ENCODE measurements around the gene MYO3B.

The MYO3B gene

DNA sequence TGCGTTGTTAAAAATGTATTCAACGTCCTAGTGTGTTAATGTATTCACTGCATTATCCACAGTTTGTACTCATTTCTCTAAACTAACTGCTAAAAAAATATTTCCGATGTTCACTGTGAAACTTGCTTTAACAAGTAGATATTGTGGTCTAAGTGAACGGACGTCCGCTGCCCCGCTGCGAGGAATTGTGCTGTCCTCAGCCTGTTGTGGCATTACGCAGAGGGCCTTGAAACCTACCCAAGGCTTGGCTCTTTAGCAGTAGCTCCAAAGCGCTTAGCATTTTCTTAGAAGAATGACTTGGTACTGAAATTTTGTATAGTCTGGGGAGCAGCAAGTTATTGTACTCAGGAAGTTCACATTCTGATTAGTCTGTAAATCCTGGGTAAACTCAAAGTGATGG, 400.7 kb downstream of the MYO3B start:
- H3K27me3 Mint-ChIP-seq, result peaks cover 0 to 6% of the 10 kb centered on the region in 2 donors
- no peak overlapping the region for H3K4me3 Mint-ChIP-seq
- H3K9me3 Mint-ChIP-seq, result no peaks in the 10 kb centered on the region
- DNase-seq (no peak), ATAC-seq (replicated peaks) (no peak)
- H3K27ac Mint-ChIP-seq, result no peak overlapping the region
- no peaks in the 10 kb centered on the region for H3K36me3 Mint-ChIP-seq (ENCODE audit: insufficient read depth)
- no peaks in the 10 kb centered on the region for H3K4me1 Mint-ChIP-seq (ENCODE audit: low read depth in 2 of 2)

GRCh38 chr2:170579511-170579910, 401.6 kb downstream of the MYO3B start:
- no peak overlapping the region for H3K27ac Mint-ChIP-seq
- DNase-seq (no peak), ATAC-seq (replicated peaks) (no peak)
- H3K36me3 Mint-ChIP-seq (ENCODE audit: insufficient read depth), result no peaks in the 10 kb centered on the region
- no peaks in the 10 kb centered on the region for H3K4me1 Mint-ChIP-seq (ENCODE audit: low read depth in 2 of 2)
- H3K9me3 Mint-ChIP-seq, result no peaks in the 10 kb centered on the region
- peaks cover 0 to 5% of the 10 kb centered on the region in 2 donors for H3K27me3 Mint-ChIP-seq
- H3K4me3 Mint-ChIP-seq, result no peak overlapping the region

GRCh38 chr2:170582313-170582712, 404.4 kb downstream of the MYO3B start:
- Mint-ChIP-seq H3K27ac (no peak overlapping the region), H3K4me1 (ENCODE audit: low read depth in 2 of 2) (no peaks in the 10 kb centered on the region), H3K27me3 (peaks cover 0 to 8% of the 10 kb centered on the region in 2 donors), H3K36me3 (ENCODE audit: insufficient read depth) (no peaks in the 10 kb centered on the region), H3K9me3 (no peaks in the 10 kb centered on the region), H3K4me3 (no peak overlapping the region)
- ATAC-seq (replicated peaks), result no peak
- DNase-seq, result no peak

- ATAC-seq (replicated peaks) (no peak), DNase-seq (no peak)
- Mint-ChIP-seq H3K4me3 (no peak overlapping the region), H3K27ac (no peak overlapping the region), H3K9me3 (no peaks in the 10 kb centered on the region), H3K4me1 (ENCODE audit: low read depth in 2 of 2) (no peaks in the 10 kb centered on the region), H3K27me3 (peaks cover 0 to 14% of the 10 kb centered on the region in 2 donors), H3K36me3 (ENCODE audit: insufficient read depth) (no peaks in the 10 kb centered on the region)
Observed at GRCh38 chr2:170582751-170583463, 405.0 kb downstream of the MYO3B start.

DNA sequence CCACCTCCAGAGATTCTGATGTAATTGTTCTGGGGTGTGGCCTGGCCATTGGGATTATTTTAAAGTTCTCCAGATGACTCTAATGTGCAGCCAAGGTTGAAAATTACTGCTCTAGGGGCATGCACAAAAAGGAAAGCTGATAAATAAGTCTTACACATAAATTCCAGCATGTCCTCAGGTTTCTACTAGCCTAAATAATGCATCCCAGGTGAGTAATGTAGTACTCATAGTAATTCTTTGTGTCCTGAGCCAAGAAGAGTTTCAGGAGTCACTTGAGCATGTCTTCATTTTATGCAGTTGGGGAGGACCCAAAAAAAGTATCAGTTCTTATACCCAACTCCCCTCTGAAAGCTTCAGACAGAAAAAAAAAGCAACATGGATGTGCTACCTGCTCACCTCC, 407.1 kb downstream of the MYO3B start:
- peaks cover 0 to 17% of the 10 kb centered on the region in 2 donors for H3K27me3 Mint-ChIP-seq
- no peaks in the 10 kb centered on the region for H3K9me3 Mint-ChIP-seq
- no peak overlapping the region for H3K4me3 Mint-ChIP-seq
- H3K36me3 Mint-ChIP-seq (ENCODE audit: insufficient read depth), result no peaks in the 10 kb centered on the region
- no peak overlapping the region for H3K27ac Mint-ChIP-seq
- no peak for ATAC-seq (replicated peaks)
- no peaks in the 10 kb centered on the region for H3K4me1 Mint-ChIP-seq (ENCODE audit: low read depth in 2 of 2)
- no peak for DNase-seq

DNA sequence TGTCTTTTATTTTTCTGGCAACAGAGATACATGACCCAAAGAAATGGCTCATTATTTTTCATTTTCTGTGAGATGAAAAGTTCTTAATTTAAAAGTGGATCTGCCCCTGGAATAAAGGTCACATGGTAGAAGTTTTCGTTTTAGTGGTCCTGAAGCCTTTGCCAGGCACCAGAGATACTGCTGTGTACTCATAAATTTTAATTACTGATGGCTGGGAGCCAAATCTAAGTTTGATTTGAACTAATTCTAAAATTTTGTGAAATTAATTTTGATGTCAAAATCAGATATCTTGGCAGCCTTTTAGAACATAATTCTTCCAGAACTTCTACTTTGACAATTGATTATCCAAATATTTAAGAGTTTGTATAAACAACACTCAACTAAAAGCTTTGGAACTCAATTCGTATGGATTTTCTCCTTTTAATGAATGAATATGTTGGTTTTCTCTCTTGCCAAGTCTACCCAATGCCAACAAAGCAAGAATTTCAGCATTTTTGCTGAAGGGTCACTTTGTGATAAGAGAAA, 408.7 kb downstream of the MYO3B start:
- Mint-ChIP-seq H3K9me3 (no peaks in the 10 kb centered on the region), H3K27ac (no peak overlapping the region), H3K4me3 (no peak overlapping the region), H3K27me3 (peaks cover 0 to 17% of the 10 kb centered on the region in 2 donors), H3K36me3 (ENCODE audit: insufficient read depth) (no peaks in the 10 kb centered on the region), H3K4me1 (ENCODE audit: low read depth in 2 of 2) (no peaks in the 10 kb centered on the region)
- DNase-seq (no peak), ATAC-seq (replicated peaks) (no peak)

DNA sequence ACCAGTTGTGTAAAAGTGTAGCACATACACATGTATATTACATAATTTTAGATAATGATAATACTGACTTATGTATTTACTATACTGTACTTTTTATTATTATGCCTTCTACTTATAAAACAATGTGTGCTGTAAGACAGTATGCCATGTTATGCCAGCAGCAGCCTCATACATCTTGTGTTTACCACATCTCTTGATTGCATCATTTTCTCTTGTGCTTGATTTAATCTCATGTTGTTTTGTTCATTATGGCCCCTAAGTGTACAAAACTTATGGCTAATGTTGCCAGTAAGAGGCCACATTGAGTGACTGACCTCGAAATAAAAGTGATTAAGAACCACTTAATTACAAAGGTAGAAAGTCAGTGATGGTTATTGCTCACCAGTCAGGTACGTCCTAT, 409.2 kb downstream of the MYO3B start:
- DNase-seq, result no peak
- ATAC-seq (replicated peaks), result no peak
- Mint-ChIP-seq H3K36me3 (ENCODE audit: insufficient read depth) (no peaks in the 10 kb centered on the region), H3K27ac (no peak overlapping the region), H3K4me3 (no peak overlapping the region), H3K9me3 (no peaks in the 10 kb centered on the region), H3K4me1 (ENCODE audit: low read depth in 2 of 2) (no peaks in the 10 kb centered on the region), H3K27me3 (peaks cover 0 to 17% of the 10 kb centered on the region in 2 donors)

DNA sequence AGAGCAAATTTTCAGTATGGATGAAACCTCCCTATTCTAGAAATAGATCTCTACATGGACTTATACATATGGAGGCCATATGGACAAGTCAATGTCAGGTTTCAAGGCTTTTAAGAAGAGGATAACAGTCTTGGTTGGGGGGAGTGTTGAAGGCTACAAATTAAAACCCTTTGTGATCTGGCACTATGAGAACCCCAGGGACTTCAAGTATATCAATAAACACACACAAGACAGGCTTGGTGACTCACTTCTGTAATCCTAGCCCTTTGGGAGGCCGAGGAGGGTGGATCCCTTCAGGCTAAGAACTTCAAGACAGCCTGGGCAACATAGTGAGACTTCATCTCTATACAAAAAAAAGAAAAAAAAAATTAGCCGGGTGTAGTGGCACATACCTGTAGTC, 410.0 kb downstream of the MYO3B start:
- Mint-ChIP-seq H3K9me3 (no peaks in the 10 kb centered on the region), H3K27me3 (peaks cover 0 to 17% of the 10 kb centered on the region in 2 donors), H3K4me3 (no peak overlapping the region), H3K36me3 (ENCODE audit: insufficient read depth) (no peaks in the 10 kb centered on the region), H3K4me1 (ENCODE audit: low read depth in 2 of 2) (no peaks in the 10 kb centered on the region), H3K27ac (no peak overlapping the region)
- DNase-seq (no peak), ATAC-seq (replicated peaks) (no peak)

GRCh38 chr2:170588729-170589128, 410.8 kb downstream of the MYO3B start:
- H3K9me3 Mint-ChIP-seq, result no peaks in the 10 kb centered on the region
- ATAC-seq (replicated peaks), result no peak

DNA sequence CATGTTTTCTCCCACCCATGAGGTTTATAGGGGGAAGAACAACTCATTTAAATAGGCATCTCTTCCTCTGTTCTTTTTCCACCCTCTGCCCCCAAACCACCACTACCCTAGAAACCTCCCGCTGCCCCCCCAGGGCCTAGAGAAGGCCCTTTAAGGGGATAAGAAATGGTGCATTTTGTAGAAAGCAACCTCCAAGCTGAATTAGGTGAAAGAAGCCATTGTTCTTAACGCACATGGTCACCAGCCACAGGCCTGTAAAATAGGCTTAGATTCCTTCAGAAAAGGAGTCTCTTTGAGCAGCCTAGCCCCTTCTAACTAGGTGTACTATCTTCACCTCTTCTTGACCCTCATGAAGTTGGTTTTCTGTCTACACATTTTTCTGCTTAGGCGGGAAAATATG, 418.6 kb downstream of the MYO3B start:
- Mint-ChIP-seq H3K9me3 (no peaks in the 10 kb centered on the region), H3K36me3 (ENCODE audit: insufficient read depth) (no peaks in the 10 kb centered on the region), H3K27me3 (peaks cover 12 to 22% of the 10 kb centered on the region in 2 donors), H3K4me1 (ENCODE audit: low read depth in 2 of 2) (no peaks in the 10 kb centered on the region), H3K27ac (no peak overlapping the region), H3K4me3 (no peak overlapping the region)
- DNase-seq, result no peak
- no peak for ATAC-seq (replicated peaks)

More at GRCh38 chr2:170588729-170589128, 410.8 kb downstream of the MYO3B start:
- Mint-ChIP-seq H3K36me3 (ENCODE audit: insufficient read depth) (no peaks in the 10 kb centered on the region), H3K4me1 (ENCODE audit: low read depth in 2 of 2) (no peaks in the 10 kb centered on the region), H3K4me3 (no peak overlapping the region), H3K27me3 (peaks cover 0 to 17% of the 10 kb centered on the region in 2 donors), H3K27ac (no peak overlapping the region)
- no peak for DNase-seq

DNA sequence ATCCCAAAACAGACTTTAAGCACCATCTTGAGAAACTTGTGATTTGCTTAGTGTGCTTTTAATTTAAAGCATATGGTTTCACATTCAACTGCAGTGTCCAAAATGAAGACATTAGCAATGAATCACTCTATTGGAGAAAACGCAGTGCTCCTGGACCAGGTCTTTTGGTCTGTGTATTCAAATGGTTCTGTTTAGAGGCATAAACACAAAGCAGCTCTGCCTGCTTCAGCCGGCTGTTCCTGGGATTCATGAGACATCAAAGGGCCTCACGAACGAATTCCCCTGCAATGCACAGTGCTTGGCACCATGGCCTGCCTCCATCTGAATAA, 420.1 kb downstream of the MYO3B start:
- H3K4me3 Mint-ChIP-seq, result no peak overlapping the region

GRCh38 chr2:170601489-170601888, 423.5 kb downstream of the MYO3B start:
- no peaks in the 10 kb centered on the region for H3K36me3 Mint-ChIP-seq (ENCODE audit: insufficient read depth)
- no peaks in the 10 kb centered on the region for H3K9me3 Mint-ChIP-seq
- ATAC-seq (replicated peaks) (no peak), DNase-seq (no peak)
- H3K27ac Mint-ChIP-seq, result no peak overlapping the region
- no peak overlapping the region for H3K4me3 Mint-ChIP-seq
- H3K27me3 Mint-ChIP-seq, result peaks cover 14 to 23% of the 10 kb centered on the region in 2 donors
- H3K4me1 Mint-ChIP-seq (ENCODE audit: low read depth in 2 of 2), result no peaks in the 10 kb centered on the region

More for the DNA sequence above, 420.1 kb downstream of the MYO3B start:
- Mint-ChIP-seq H3K36me3 (ENCODE audit: insufficient read depth) (no peaks in the 10 kb centered on the region), H3K27ac (no peak overlapping the region), H3K9me3 (no peaks in the 10 kb centered on the region), H3K4me1 (ENCODE audit: low read depth in 2 of 2) (no peaks in the 10 kb centered on the region), H3K27me3 (peaks cover 22 to 27% of the 10 kb centered on the region in 2 donors)
- no peak for ATAC-seq (replicated peaks)
- no peak for DNase-seq

DNA sequence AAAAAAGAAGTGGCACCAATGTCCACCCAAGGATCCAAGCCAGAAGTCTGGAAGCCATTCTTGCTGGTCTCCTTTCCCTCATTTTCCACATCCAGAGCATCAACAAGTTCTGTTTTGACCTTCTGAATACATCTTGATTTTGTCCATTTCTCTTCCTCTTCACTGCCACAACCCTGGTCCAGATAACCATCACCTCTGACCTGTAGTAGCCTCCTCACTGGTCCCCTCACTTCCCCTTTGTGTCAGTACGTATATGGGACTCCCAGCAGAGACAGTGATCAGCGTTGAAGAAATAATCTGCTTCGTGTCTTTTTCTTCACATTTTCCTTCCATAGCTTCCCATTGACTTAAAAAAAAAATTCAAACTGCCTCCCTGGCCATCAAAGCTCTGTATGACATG, 427.9 kb downstream of the MYO3B start:
- ATAC-seq (replicated peaks) (no peak), DNase-seq (no peak)
- no peak overlapping the region for H3K27ac Mint-ChIP-seq
- H3K4me3 Mint-ChIP-seq, result no peak overlapping the region
- no peaks in the 10 kb centered on the region for H3K4me1 Mint-ChIP-seq (ENCODE audit: low read depth in 2 of 2)
- no peaks in the 10 kb centered on the region for H3K9me3 Mint-ChIP-seq
- peaks cover 13 to 24% of the 10 kb centered on the region in 2 donors for H3K27me3 Mint-ChIP-seq
- H3K36me3 Mint-ChIP-seq (ENCODE audit: insufficient read depth), result no peaks in the 10 kb centered on the region

DNA sequence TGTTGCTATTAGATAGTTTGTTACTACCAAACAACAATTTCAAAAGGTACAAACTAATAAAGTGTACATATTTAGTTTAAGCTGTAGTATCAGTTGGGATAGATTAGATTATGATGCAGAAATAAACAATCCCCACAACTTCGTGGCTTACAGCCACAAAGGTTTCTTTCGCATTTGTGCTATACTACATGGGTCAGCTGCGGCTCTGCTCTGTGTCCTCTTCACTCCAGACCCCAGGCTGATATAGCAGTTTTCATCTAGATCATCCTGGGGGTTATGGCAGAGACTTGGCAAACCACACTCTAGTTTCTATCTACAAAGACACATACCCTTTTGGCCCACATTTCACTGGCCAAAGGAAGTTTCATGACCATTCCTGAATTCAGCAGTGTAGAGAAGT, 429.2 kb downstream of the MYO3B start:
- Mint-ChIP-seq H3K4me1 (ENCODE audit: low read depth in 2 of 2) (no peaks in the 10 kb centered on the region), H3K27me3 (peaks cover 13 to 17% of the 10 kb centered on the region in 2 donors), H3K27ac (no peak overlapping the region), H3K4me3 (no peak overlapping the region), H3K9me3 (no peaks in the 10 kb centered on the region), H3K36me3 (ENCODE audit: insufficient read depth) (no peaks in the 10 kb centered on the region)
- DNase-seq (no peak), ATAC-seq (replicated peaks) (no peak)

All from effector memory CD8-positive, alpha-beta T cell (primary cell).